C4-2B (cell line): ENCODE results near the gene COL15A1.

Experiments
- H3K27ac ChIP-seq: fragments of 450-650 bp; 2 replicates; pipeline ENCODE4 v1.5.1; 2017
- CTCF ChIP-seq: fragments of 450-650 bp; conservative IDR thresholded peaks from 2 replicates; pipeline ENCODE4 v1.5.1; 2017; ENCODE audit warnings: mild to moderate bottlenecking
- ZFX ChIP-seq: fragments of 450-650 bp; IDR thresholded peaks from 2 replicates; pipeline ENCODE4 v1.6.1; 2017

The COL15A1 gene

GRCh38 chr9:98949565-98949964 is 5.9 kb downstream of the COL15A1 start:
- no peak for TF ChIP-seq CTCF
- no peak for TF ChIP-seq ZFX
- H3K27ac ChIP-seq = no peak overlapping the region

- no peak overlapping the region for H3K27ac ChIP-seq
- TF ChIP-seq CTCF (no peak), ZFX (no peak)
Observed at GRCh38 chr9:98950262-98950661, 6.6 kb downstream of the COL15A1 start.

- H3K27ac ChIP-seq = no peak overlapping the region
- TF ChIP-seq CTCF = no peak
- TF ChIP-seq ZFX = no peak
Observed at GRCh38 chr9:98951967-98952366, 8.3 kb downstream of the COL15A1 start.

- H3K27ac ChIP-seq = no peak overlapping the region
- TF ChIP-seq ZFX (no peak), CTCF (no peak)
Observed at GRCh38 chr9:98953581-98954243, 10.0 kb downstream of the COL15A1 start.

GRCh38 chr9:98954244-98954610 is 10.5 kb downstream of the COL15A1 start:
- TF ChIP-seq ZFX (no peak), CTCF (no peak)
- H3K27ac ChIP-seq = no peak overlapping the region

GRCh38 chr9:98955259-98955658 is 11.6 kb downstream of the COL15A1 start:
- H3K27ac ChIP-seq = no peak overlapping the region
- no peak for TF ChIP-seq ZFX
- no peak for TF ChIP-seq CTCF

GRCh38 chr9:98957826-98958225 is 14.1 kb downstream of the COL15A1 start:
- TF ChIP-seq CTCF = no peak
- TF ChIP-seq ZFX = no peak
- H3K27ac ChIP-seq = no peak overlapping the region
